K562 (cell line): ENCODE measurements around the gene IP6K3.

Experiments
- CREM ChIP-seq: IDR thresholded peaks from 2 replicates; pipeline ENCODE4 v1.6.1; 2014; ENCODE audit warnings: antibody characterized with exemption, low read depth
- REST ChIP-seq, 2 experiments: fragments of 450-650 bp; formaldehyde crosslinking in 1 of 2; IDR thresholded peaks; 2 replicates each; pipeline versions ENCODE4 v1.4.0 to v1.6.1; 2014 to 2020; ENCODE audit warnings: mild to moderate bottlenecking in 2 of 2, borderline replicate concordance in 1 of 2, low read depth in 1 of 2
- RNF2 ChIP-seq: sonication (generic); IDR thresholded peaks from 2 replicates; pipeline ENCODE4 v1.6.1; 2016
- TEAD4 ChIP-seq, 2 experiments: sonication (generic) in 1 of 2; formaldehyde crosslinking in 1 of 2; IDR thresholded peaks; 2 replicates each; pipeline versions ENCODE4 v1.6.1 to v1.8.0; 2012 to 2022; ENCODE audit warnings: borderline replicate concordance in 1 of 2, inconsistent platforms in 1 of 2, low read length in 1 of 2, mild to moderate bottlenecking in 1 of 2, missing genetic modification reagents in 1 of 2
- ZNF224 ChIP-seq: sonication (generic); formaldehyde crosslinking; IDR thresholded peaks from 2 replicates; pipeline ENCODE4 v1.8.0; 2022; ENCODE audit warnings: mild to moderate bottlenecking, missing genetic modification reagents
- TF ChIP-seq, protein P1 (sequence below), 3 experiments: IDR thresholded peaks in 2 of 3; conservative IDR thresholded peaks in 1 of 3; 2 replicates each; pipeline ENCODE4 v1.5.1; 2011 to 2012; ENCODE audit warnings: low read length in 3 of 3, mild to moderate bottlenecking in 3 of 3, control low read depth in 2 of 3, improper control_type of control experiment in 1 of 3, inconsistent platforms in 1 of 3, low read depth in 1 of 3, mixed read lengths in 1 of 3, moderate library complexity in 1 of 3; ENCODE audit not compliant: insufficient read depth in 2 of 3

DNA sequence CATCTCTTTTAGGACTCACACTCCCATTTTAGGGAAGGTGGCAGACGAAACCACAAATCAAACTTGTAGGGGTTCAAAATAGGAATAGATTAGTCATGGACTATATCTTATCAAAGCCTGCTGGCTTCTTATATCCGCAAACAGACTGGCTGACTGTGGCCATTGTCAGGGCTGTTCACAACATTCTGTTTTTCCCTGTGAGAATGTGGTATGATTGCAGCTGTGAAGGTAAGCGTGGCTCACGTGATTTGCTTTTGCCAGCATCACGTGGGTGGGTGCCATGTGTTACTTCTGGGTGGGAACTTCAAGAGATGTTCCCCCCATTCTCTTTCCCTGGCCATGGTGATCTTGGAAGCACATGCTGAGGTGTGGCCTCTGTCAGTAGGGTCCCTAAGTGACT is 5.9 kb downstream of the IP6K3 start:
- no peak for TF ChIP-seq RNF2
- TF ChIP-seq TEAD4 (IDR thresholded peaks at IDR 0.05; ENCODE audit: low read length), result no peak
- no peak for TF ChIP-seq TEAD4 (CRISPR knock-in tag; IDR thresholded peaks at IDR 0.05; ENCODE audit: borderline replicate concordance)
- TF ChIP-seq ZNF224, result no peak
- TF ChIP-seq REST (IDR thresholded peaks at IDR 0.05; ENCODE audit: borderline replicate concordance), result no peak
- TF ChIP-seq REST (CRISPR knock-in tag; IDR thresholded peaks at IDR 0.05; ENCODE audit: low read depth), result no peak
- TF ChIP-seq, protein P1, sequence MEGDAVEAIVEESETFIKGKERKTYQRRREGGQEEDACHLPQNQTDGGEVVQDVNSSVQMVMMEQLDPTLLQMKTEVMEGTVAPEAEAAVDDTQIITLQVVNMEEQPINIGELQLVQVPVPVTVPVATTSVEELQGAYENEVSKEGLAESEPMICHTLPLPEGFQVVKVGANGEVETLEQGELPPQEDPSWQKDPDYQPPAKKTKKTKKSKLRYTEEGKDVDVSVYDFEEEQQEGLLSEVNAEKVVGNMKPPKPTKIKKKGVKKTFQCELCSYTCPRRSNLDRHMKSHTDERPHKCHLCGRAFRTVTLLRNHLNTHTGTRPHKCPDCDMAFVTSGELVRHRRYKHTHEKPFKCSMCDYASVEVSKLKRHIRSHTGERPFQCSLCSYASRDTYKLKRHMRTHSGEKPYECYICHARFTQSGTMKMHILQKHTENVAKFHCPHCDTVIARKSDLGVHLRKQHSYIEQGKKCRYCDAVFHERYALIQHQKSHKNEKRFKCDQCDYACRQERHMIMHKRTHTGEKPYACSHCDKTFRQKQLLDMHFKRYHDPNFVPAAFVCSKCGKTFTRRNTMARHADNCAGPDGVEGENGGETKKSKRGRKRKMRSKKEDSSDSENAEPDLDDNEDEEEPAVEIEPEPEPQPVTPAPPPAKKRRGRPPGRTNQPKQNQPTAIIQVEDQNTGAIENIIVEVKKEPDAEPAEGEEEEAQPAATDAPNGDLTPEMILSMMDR (IDR thresholded peaks at IDR 0.05 in 2 of 3, conservative IDR thresholded peaks at IDR 0.05 in 1 of 3; ENCODE audit: insufficient read depth in 2 of 3, low read depth in 1 of 3, low read length in 3 of 3), result no peak
- no peak for TF ChIP-seq CREM
